Kidney epithelial cell (primary cell): ENCODE data around the gene DNHD1. TPM values are rescaled to one million over a fixed set of nuclear protein-coding genes. Genes with fewer than 3 reads are reported as not detected.
A peak's percentile ranks its signal among the peaks of the same experiment; 100 is the strongest.

Experiments
- DNase-seq: peaks from one replicate; pipeline ENCODE4 v3.0.0-alpha.2; 2010; ENCODE audit warnings: low read depth
- H3K27me3 ChIP-seq: 2 replicates; pipeline ENCODE4 v1.6.0; 2011; ENCODE audit warnings: low read length; ENCODE audit not compliant: control insufficient read depth, insufficient read depth
- H3K36me3 ChIP-seq: 2 replicates; pipeline ENCODE4 v1.5.1; 2011; ENCODE audit warnings: low read length; ENCODE audit not compliant: control insufficient read depth, insufficient read depth
- H3K4me3 ChIP-seq: 2 replicates; pipeline ENCODE4 v1.5.1; 2011; ENCODE audit warnings: low read depth, mild to moderate bottlenecking, control low read depth, low read length
- total RNA-seq: library from RNA; depleted of rRNA; stranded (reverse); fragments of >200 nt; gene quantifications from 2 replicates; pipeline ENCODE4 v1.2.3, GENCODE V29; 2015
- TF ChIP-seq, protein P1 (sequence below): IDR thresholded peaks from 2 replicates; pipeline ENCODE4 v1.5.1; 2011; ENCODE audit warnings: mild to moderate bottlenecking, moderate library complexity, low read length, control low read depth, inconsistent platforms; ENCODE audit not compliant: insufficient read depth, poor library complexity, severe bottlenecking

Gene DNHD1
- total RNA-seq, 1 donor from 2014 or later: 2.9 TPM

GRCh38 chr11:6619004-6619745, 122.1 kb downstream of the DNHD1 start, which contains the start of gene TPP1:
TSS of gene TPP1 (minus strand) at chr11:6619422. CDS start at chr11:6619400, 22 bp downstream.
- H3K36me3 ChIP-seq: peaks cover 1% of the 10 kb centered on the region
- DNase-seq: peak; percentile 74
- H3K27me3 ChIP-seq: no peaks in the 10 kb centered on the region
- TF ChIP-seq, protein P1, sequence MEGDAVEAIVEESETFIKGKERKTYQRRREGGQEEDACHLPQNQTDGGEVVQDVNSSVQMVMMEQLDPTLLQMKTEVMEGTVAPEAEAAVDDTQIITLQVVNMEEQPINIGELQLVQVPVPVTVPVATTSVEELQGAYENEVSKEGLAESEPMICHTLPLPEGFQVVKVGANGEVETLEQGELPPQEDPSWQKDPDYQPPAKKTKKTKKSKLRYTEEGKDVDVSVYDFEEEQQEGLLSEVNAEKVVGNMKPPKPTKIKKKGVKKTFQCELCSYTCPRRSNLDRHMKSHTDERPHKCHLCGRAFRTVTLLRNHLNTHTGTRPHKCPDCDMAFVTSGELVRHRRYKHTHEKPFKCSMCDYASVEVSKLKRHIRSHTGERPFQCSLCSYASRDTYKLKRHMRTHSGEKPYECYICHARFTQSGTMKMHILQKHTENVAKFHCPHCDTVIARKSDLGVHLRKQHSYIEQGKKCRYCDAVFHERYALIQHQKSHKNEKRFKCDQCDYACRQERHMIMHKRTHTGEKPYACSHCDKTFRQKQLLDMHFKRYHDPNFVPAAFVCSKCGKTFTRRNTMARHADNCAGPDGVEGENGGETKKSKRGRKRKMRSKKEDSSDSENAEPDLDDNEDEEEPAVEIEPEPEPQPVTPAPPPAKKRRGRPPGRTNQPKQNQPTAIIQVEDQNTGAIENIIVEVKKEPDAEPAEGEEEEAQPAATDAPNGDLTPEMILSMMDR: no peak
- H3K4me3 ChIP-seq: peak within 1 kb of the TSS; percentile 84

DNA sequence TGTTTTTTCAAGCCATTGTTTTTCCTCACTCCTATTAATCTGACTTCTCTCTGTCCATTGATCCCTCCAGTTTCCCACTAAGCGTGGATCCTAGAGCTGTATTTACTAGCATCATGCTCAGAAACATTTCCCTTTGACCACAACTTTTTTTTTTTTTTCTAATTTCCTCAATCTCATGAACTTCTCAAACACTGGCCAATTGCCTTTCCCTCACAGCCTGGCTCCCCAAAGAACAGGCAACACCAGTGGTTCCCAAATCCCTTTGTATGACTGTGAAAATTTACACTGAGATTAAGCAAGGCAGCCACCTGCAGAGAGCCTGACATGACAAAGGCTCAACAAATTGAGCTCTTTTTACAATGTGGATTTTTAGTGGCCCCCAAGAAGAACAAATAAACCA, 123.6 kb downstream of the DNHD1 start:
- no peak for DNase-seq
- TF ChIP-seq, protein P1: no peak
- H3K4me3 ChIP-seq: no peak overlapping the region
- peaks cover 1% of the 10 kb centered on the region for H3K36me3 ChIP-seq
- H3K27me3 ChIP-seq: no peaks in the 10 kb centered on the region

Other genes with a start within 250 kb of the DNHD1 start
- gene CCKBR, start 237.4 kb upstream of the DNHD1 start, total RNA-seq: 0.21 TPM in 1 of 2 replicates, not detected in the other
- 93.7 and 119 TPM in 2 replicates for gene CAVIN3, start 176.8 kb upstream of the DNHD1 start, total RNA-seq
- 25.7 and 28.4 TPM in 2 replicates for gene SMPD1, start 106.8 kb upstream of the DNHD1 start, total RNA-seq
- 26.9 and 29.6 TPM in 2 replicates for gene APBB1, start 78.2 kb upstream of the DNHD1 start, total RNA-seq
- gene HPX, start 56.3 kb upstream of the DNHD1 start, total RNA-seq: 0.13 and 0.34 TPM in 2 replicates
- gene TRIM3, start 23.3 kb upstream of the DNHD1 start, total RNA-seq: 13.7 and 13.8 TPM in 2 replicates
- gene ARFIP2, start 15.9 kb upstream of the DNHD1 start, total RNA-seq: 65.2 and 74.6 TPM in 2 replicates
- 48.6 and 56.1 TPM in 2 replicates for gene TIMM10B, start 15.8 kb upstream of the DNHD1 start, total RNA-seq
- gene RRP8, start 106.3 kb downstream of the DNHD1 start, total RNA-seq: 13.7 and 26.4 TPM in 2 replicates
- gene ILK, start 106.5 kb downstream of the DNHD1 start, total RNA-seq: 154 and 156 TPM in 2 replicates
- gene TAF10, start 114.9 kb downstream of the DNHD1 start, total RNA-seq: 57.2 and 66.1 TPM in 2 replicates
- gene TPP1, start 122.1 kb downstream of the DNHD1 start, total RNA-seq: 72.4 and 77.7 TPM in 2 replicates
- gene DCHS1, start 158.5 kb downstream of the DNHD1 start, total RNA-seq: 15.5 and 20.7 TPM in 2 replicates
- gene MRPL17, start 186.1 kb downstream of the DNHD1 start, total RNA-seq: 27.0 and 43.6 TPM in 2 replicates